Mesenchymal stem cell (in vitro differentiated cells and primary cell): ENCODE results near the gene CD55.

Experiments used
- DNase-seq: peaks from one replicate; pipeline ENCODE4 v3.0.0-alpha.2; 2013
- H2AFZ ChIP-seq: one replicate; pipeline ENCODE4 v1.6.1; 2013; ENCODE audit warnings: low read depth, mild to moderate bottlenecking, control low read depth, inconsistent platforms, low read length, moderate library complexity
- H2AK5ac ChIP-seq: 2 replicates; pipeline ENCODE4 v1.6.1; 2013; ENCODE audit warnings: low read length, moderate library complexity, mild to moderate bottlenecking, inconsistent platforms; ENCODE audit not compliant: severe bottlenecking
- H2BK120ac ChIP-seq: one replicate; pipeline ENCODE4 v1.6.1; 2013; ENCODE audit warnings: low read depth, mild to moderate bottlenecking, inconsistent platforms, low read length, moderate library complexity
- H2BK12ac ChIP-seq, 2 experiments: one replicate each; pipeline ENCODE4 v1.6.1; 2013; ENCODE audit warnings: inconsistent platforms in 2 of 2, low read length in 2 of 2, mild to moderate bottlenecking in 2 of 2, moderate library complexity in 2 of 2, control low read depth in 1 of 2
- H2BK15ac ChIP-seq: one replicate; pipeline ENCODE4 v1.6.1; 2013; ENCODE audit warnings: mild to moderate bottlenecking, low read depth, inconsistent platforms; ENCODE audit not compliant: poor library complexity, severe bottlenecking
- H2BK5ac ChIP-seq: 2 replicates; pipeline ENCODE4 v1.6.1; 2013; ENCODE audit warnings: low read depth, mild to moderate bottlenecking, low read length, control low read depth, inconsistent platforms; ENCODE audit not compliant: poor library complexity, severe bottlenecking
- H3K14ac ChIP-seq, 2 experiments: one replicate each; pipeline ENCODE4 v1.6.1; 2013; ENCODE audit warnings: inconsistent platforms in 2 of 2, low read length in 2 of 2, control low read depth in 1 of 2, mild to moderate bottlenecking in 1 of 2, moderate library complexity in 1 of 2
- H3K18ac ChIP-seq, 2 experiments: one replicate each; pipeline ENCODE4 v1.6.1; 2013; ENCODE audit warnings: inconsistent platforms in 2 of 2, low read length in 2 of 2, control low read depth in 1 of 2, low read depth in 1 of 2, mild to moderate bottlenecking in 1 of 2
- H3K23ac ChIP-seq, 2 experiments: one replicate each; pipeline ENCODE4 v1.6.1; 2013; ENCODE audit warnings: inconsistent platforms in 2 of 2, low read length in 2 of 2, mild to moderate bottlenecking in 2 of 2, moderate library complexity in 2 of 2, control low read depth in 1 of 2
- H3K27ac ChIP-seq: 2 replicates; pipeline ENCODE4 v1.5.1; 2013; ENCODE audit warnings: mild to moderate bottlenecking, moderate library complexity, low read length, control low read depth, inconsistent platforms; ENCODE audit not compliant: poor library complexity, severe bottlenecking
- H3K27me3 ChIP-seq, 2 experiments: 2 replicates each; pipeline versions ENCODE4 v1.6.1 to v1.7.0; 2013; ENCODE audit warnings: low read length in 2 of 2, mild to moderate bottlenecking in 2 of 2, moderate library complexity in 2 of 2, control low read depth in 1 of 2, inconsistent platforms in 1 of 2; ENCODE audit not compliant: control insufficient read depth in 1 of 2, insufficient read depth in 1 of 2
- H3K36me3 ChIP-seq, 2 experiments: 2 replicates each; pipeline versions ENCODE4 v1.6.1 to v1.7.0; 2013; ENCODE audit warnings: low read length in 2 of 2, control low read depth in 1 of 2, inconsistent platforms in 1 of 2, low read depth in 1 of 2, mild to moderate bottlenecking in 1 of 2; ENCODE audit not compliant: insufficient read depth in 2 of 2, control insufficient read depth in 1 of 2
- H3K4ac ChIP-seq, 2 experiments: one replicate each; pipeline ENCODE4 v1.6.1; 2013; ENCODE audit warnings: inconsistent platforms in 2 of 2, low read length in 2 of 2, mild to moderate bottlenecking in 2 of 2, moderate library complexity in 2 of 2, control low read depth in 1 of 2, low read depth in 1 of 2
- H3K4me1 ChIP-seq: 2 replicates; pipeline ENCODE4 v1.6.1; 2013; ENCODE audit warnings: low read depth, low read length, control low read depth; ENCODE audit not compliant: control insufficient read depth, insufficient read depth
- H3K4me2 ChIP-seq: 2 replicates; pipeline ENCODE4 v1.6.1; 2013; ENCODE audit warnings: low read length, mild to moderate bottlenecking, inconsistent platforms; ENCODE audit not compliant: poor library complexity, severe bottlenecking
- H3K4me3 ChIP-seq, 2 experiments: 2 replicates each; pipeline versions ENCODE4 v1.5.1 to v1.7.0; 2013; ENCODE audit warnings: low read length in 2 of 2, mild to moderate bottlenecking in 2 of 2, control low read depth in 1 of 2, low read depth in 1 of 2; ENCODE audit not compliant: insufficient read depth in 1 of 2
- H3K79me1 ChIP-seq: replicated peaks from 2 replicates; pipeline ENCODE4 v1.6.1; 2013; ENCODE audit warnings: mild to moderate bottlenecking, control low read depth, low read length, inconsistent platforms; ENCODE audit not compliant: poor library complexity, severe bottlenecking
- H3K9ac ChIP-seq: 2 replicates; pipeline ENCODE4 v1.7.0; 2013; ENCODE audit warnings: mild to moderate bottlenecking, low read length, moderate library complexity
- H3K9me3 ChIP-seq: 2 replicates; pipeline ENCODE4 v1.7.0; 2013; ENCODE audit warnings: mild to moderate bottlenecking, low read length; ENCODE audit not compliant: control insufficient read depth
- H4K8ac ChIP-seq: one replicate; pipeline ENCODE4 v1.6.1; 2013; ENCODE audit warnings: inconsistent platforms, mild to moderate bottlenecking, low read length, moderate library complexity
- H4K91ac ChIP-seq: one replicate; pipeline ENCODE4 v1.6.1; 2013; ENCODE audit warnings: mild to moderate bottlenecking, low read length, inconsistent platforms
- WGBS: methylation state at CpG from one replicate; pipeline ENCODE4 v1.1.7; 2013; ENCODE audit warnings: mixed read lengths; 5-methylcytosine and 5-hydroxymethylcytosine counted together

The CD55 gene

DNA sequence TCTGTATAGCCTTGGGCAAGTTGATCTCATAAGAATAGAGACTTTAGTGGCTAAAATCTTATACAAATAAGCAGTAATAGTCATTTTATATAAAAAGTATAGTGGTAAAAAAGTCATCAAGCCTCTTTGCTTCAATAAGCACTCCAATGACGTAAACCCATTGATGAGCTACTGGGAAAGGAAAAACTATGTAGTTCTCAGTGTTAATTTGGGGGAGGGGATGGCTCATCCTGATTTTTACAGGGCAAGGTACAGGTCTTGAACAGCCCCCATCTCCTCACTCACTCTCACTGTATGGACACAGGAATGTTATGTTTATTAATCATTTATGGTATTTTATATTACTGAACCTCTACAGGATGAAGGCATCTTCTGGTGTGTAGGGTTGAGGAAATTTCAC lies 38.1 kb upstream of the CD55 start:
- Histone ChIP-seq H3K27ac (peak overlapping the region; percentile 93), H2BK120ac (no peak overlapping the region), H3K4me1 (peaks cover 5% of the 10 kb centered on the region), H3K4ac (no peak overlapping the region), H2BK12ac (no peak overlapping the region), H2BK15ac (no peak overlapping the region), H3K27me3 (no peaks in the 10 kb centered on the region), H3K9ac (no peak overlapping the region), H3K23ac (no peak overlapping the region), H2AK5ac (no peak overlapping the region), H2AFZ (no peak overlapping the region), H3K36me3 (no peaks in the 10 kb centered on the region), H3K4me3 (no peak overlapping the region), H2BK5ac (no peak overlapping the region), H3K18ac (no peak overlapping the region), H4K8ac (no peak overlapping the region), H3K79me1 (no peaks in the 10 kb centered on the region), H3K14ac (no peak overlapping the region), H3K9me3 (no peaks in the 10 kb centered on the region), H3K4me2 (no peak overlapping the region), H4K91ac (no peak overlapping the region)
- DNase-seq = no peak
- WGBS = 67% methylated on average over 1 of the region's 1 CpG

- H3K23ac ChIP-seq = no peak overlapping the region
- no peak overlapping the region for H4K91ac ChIP-seq
- no peak overlapping the region for H3K4ac ChIP-seq
- H3K4me1 ChIP-seq = peaks cover 5% of the 10 kb centered on the region
- no peak overlapping the region for H3K18ac ChIP-seq
- H2BK15ac ChIP-seq = no peak overlapping the region
- no peak overlapping the region for H2BK5ac ChIP-seq
- no peak overlapping the region for H3K14ac ChIP-seq
- H3K79me1 ChIP-seq = no peaks in the 10 kb centered on the region
- no peak overlapping the region for H3K27ac ChIP-seq
- WGBS = 82% methylated on average over 5 of the region's 5 CpGs
- no peak overlapping the region for H2BK120ac ChIP-seq
- H2AK5ac ChIP-seq = no peak overlapping the region
- H3K9ac ChIP-seq = no peak overlapping the region
- no peaks in the 10 kb centered on the region for H3K9me3 ChIP-seq
- no peak overlapping the region for H2BK12ac ChIP-seq
- no peak overlapping the region for H3K4me2 ChIP-seq
- no peak overlapping the region for H4K8ac ChIP-seq
- no peaks in the 10 kb centered on the region for H3K36me3 ChIP-seq
- H3K27me3 ChIP-seq = no peaks in the 10 kb centered on the region
- no peak overlapping the region for H2AFZ ChIP-seq
- no peak overlapping the region for H3K4me3 ChIP-seq
- DNase-seq = no peak
Observed at GRCh38 chr1:207284209-207284897, 37.1 kb upstream of the CD55 start.

GRCh38 chr1:207286786-207287468 lies 34.6 kb upstream of the CD55 start:
- WGBS = 83% methylated on average over 1 of the region's 2 CpGs

DNA sequence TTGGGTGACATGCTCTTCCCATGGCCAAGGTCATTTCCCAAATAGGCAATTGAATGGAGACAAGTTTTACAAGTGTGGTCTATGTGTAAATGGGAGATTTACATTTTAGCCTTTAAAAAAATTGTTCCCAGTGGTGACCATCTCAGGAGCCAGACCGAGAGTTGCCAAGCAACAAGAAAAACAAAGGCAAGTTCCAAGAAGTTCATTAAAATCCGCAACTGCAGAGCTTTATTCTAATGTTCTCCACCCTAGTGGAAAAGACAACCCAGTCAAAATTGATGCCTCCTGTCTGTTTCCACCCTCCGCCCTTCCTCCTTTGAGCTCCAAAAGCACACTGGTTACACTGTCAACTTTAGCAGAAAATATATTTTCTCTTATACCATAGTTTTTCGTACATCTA lies 33.2 kb upstream of the CD55 start:
- H3K27ac ChIP-seq = no peak overlapping the region
- H3K23ac ChIP-seq = no peak overlapping the region

More at GRCh38 chr1:207286786-207287468, 34.6 kb upstream of the CD55 start:
- Histone ChIP-seq H2BK5ac (no peak overlapping the region), H3K23ac (no peak overlapping the region), H4K8ac (no peak overlapping the region), H3K9ac (no peak overlapping the region), H3K4me3 (no peak overlapping the region), H4K91ac (no peak overlapping the region), H3K4me1 (peaks cover 3% of the 10 kb centered on the region), H3K36me3 (no peaks in the 10 kb centered on the region), H3K18ac (no peak overlapping the region), H3K9me3 (no peaks in the 10 kb centered on the region), H2BK12ac (no peak overlapping the region), H3K4ac (no peak overlapping the region), H2BK120ac (no peak overlapping the region), H3K14ac (no peak overlapping the region), H3K27ac (peak overlapping the region; percentile 59), H3K79me1 (no peaks in the 10 kb centered on the region), H3K27me3 (no peaks in the 10 kb centered on the region), H2BK15ac (no peak overlapping the region), H2AK5ac (no peak overlapping the region), H3K4me2 (no peak overlapping the region), H2AFZ (no peak overlapping the region)
- no peak for DNase-seq

More for the DNA sequence above, 33.2 kb upstream of the CD55 start:
- no peak for DNase-seq
- Histone ChIP-seq H2BK12ac (no peak overlapping the region), H2BK120ac (no peak overlapping the region), H3K9ac (no peak overlapping the region), H3K79me1 (no peaks in the 10 kb centered on the region), H2BK15ac (no peak overlapping the region), H3K4me3 (no peak overlapping the region), H3K4me2 (no peak overlapping the region), H2AFZ (no peak overlapping the region), H3K18ac (no peak overlapping the region), H2AK5ac (peak overlapping the region; percentile 61), H3K4ac (no peak overlapping the region), H3K14ac (no peak overlapping the region), H3K9me3 (no peaks in the 10 kb centered on the region), H3K36me3 (no peaks in the 10 kb centered on the region), H4K8ac (no peak overlapping the region), H4K91ac (no peak overlapping the region), H3K4me1 (peaks cover 1% of the 10 kb centered on the region), H2BK5ac (no peak overlapping the region), H3K27me3 (no peaks in the 10 kb centered on the region)
- 79% methylated on average over 3 of the region's 4 CpGs for WGBS
